ENCODE data around the gene GALK2. TPM values are rescaled to one million over a fixed set of nuclear protein-coding genes. Genes with fewer than 3 reads are reported as not detected.

The GALK2 gene
- total and polyA plus RNA-seq, 2 of the 4 experiments (the other 2 are of a cell fraction): 27.0 to 63.6 TPM

- Histone ChIP-seq H2BK120ac (ENCODE audit: low read depth, low read length) (no peak overlapping the region), H2AK9ac (replicated peaks; ENCODE audit: low read depth, low read length, poor library complexity) (no peak overlapping the region)
- WGBS, 2 experiments (ENCODE audit: extremely low coverage in 2 of 2, insufficient read length in 1 of 2): no CpG with 5 or more reads among the region's 2 CpGs
Measured at GRCh38 chr15:49315391-49315823, 145.4 kb downstream of the GALK2 start.

More at GRCh38 chr15:49315391-49315823, 145.4 kb downstream of the GALK2 start:
- Histone ChIP-seq H3K36me3 (ENCODE audit: control insufficient read depth, insufficient read depth, low read length) (peaks cover 10% of the 10 kb centered on the region), H3K4me3 (ENCODE audit: insufficient read depth, low read depth, low read length) (no peak overlapping the region), H2AK5ac (ENCODE audit: low read depth, low read length) (no peak overlapping the region), H2BK20ac (ENCODE audit: low read depth, low read length) (no peak overlapping the region), H4K20me1 (ENCODE audit: insufficient read depth, low read length) (peaks cover 4% of the 10 kb centered on the region; the same call in 1 of the 2 replicates), H3K18ac (ENCODE audit: low read depth, low read length) (no peak overlapping the region), H4K91ac (ENCODE audit: insufficient read depth, low read depth, low read length) (no peak overlapping the region), H3K79me1 (ENCODE audit: low read depth in 1 of 2, low read length in 2 of 2) (peaks cover 5 to 29% of the 10 kb centered on the region in 2 experiments), H3K9me1 (ENCODE audit: insufficient read depth, low read length) (peaks cover 11% of the 10 kb centered on the region), H3K9me3 (ENCODE audit: control insufficient read depth, insufficient read depth, low read length) (no peaks in the 10 kb centered on the region), H3K27ac (ENCODE audit: insufficient read depth, low read length) (no peak overlapping the region), H3K4ac (ENCODE audit: low read depth, low read length) (no peak overlapping the region), H4K8ac (ENCODE audit: low read depth in 2 of 2, low read length in 2 of 2) (no peak overlapping the region), H3K14ac (replicated peaks; ENCODE audit: low read depth, low read length) (no peak overlapping the region), H4K5ac (ENCODE audit: low read depth, low read length) (no peak overlapping the region), H3K23ac (ENCODE audit: low read depth, low read length) (no peak overlapping the region), H2BK5ac (ENCODE audit: low read depth, low read length, poor library complexity, severe bottlenecking) (no peak overlapping the region), H2BK15ac (ENCODE audit: low read depth, low read length) (no peak overlapping the region), H3K4me1 (ENCODE audit: control insufficient read depth, insufficient read depth, low read length) (peaks cover 6% of the 10 kb centered on the region), H2AFZ (replicated peaks; ENCODE audit: low read length, poor library complexity) (no peak overlapping the region), H3K4me2 (ENCODE audit: low read depth, low read length) (no peak overlapping the region), H3K56ac (ENCODE audit: extremely low read depth, insufficient read depth, low read length) (no peak overlapping the region), H3K27me3 (ENCODE audit: control insufficient read depth, insufficient read depth, low read length) (no peaks in the 10 kb centered on the region), H3K9ac (ENCODE audit: low read depth, low read length) (no peak overlapping the region)
- TF ChIP-seq MAFK (IDR thresholded peaks at IDR 0.05; ENCODE audit: low read depth, low read length): no peak
- TF ChIP-seq MAZ (IDR thresholded peaks at IDR 0.05; ENCODE audit: borderline replicate concordance, low read depth, low read length): no peak
- TF ChIP-seq RCOR1 (IDR thresholded peaks at IDR 0.05; ENCODE audit: insufficient replicate concordance, low read length): no peak
- no peak for TF ChIP-seq RFX5 (IDR thresholded peaks at IDR 0.05; ENCODE audit: low read depth, low read length)
- TF ChIP-seq RAD21 (IDR thresholded peaks at IDR 0.05; ENCODE audit: low read length): no peak
- TF ChIP-seq USF2 (IDR thresholded peaks at IDR 0.05; ENCODE audit: low read depth, low read length): no peak
- no peak for TF ChIP-seq MXI1 (IDR thresholded peaks at IDR 0.05; ENCODE audit: borderline replicate concordance, low read depth, low read length)
- dilution Hi-C loops (cut with HindIII; ENCODE audit: low sequenced_read_pairs, unreplicated experiment) (no loop called here), in situ Hi-C loops (cut with MboI; ENCODE audit: low sequenced_read_pairs) (no loop called here), intact Hi-C loops (cut with micrococcal nuclease) (no loop called here)
- no TSS peak for BruUV-seq (replicated peaks)
- ChIA-PET CTCF (no interaction called here), POLR2A (ENCODE audit: unreplicated experiment) (no interaction called here)
- DNase-seq (no peak), ATAC-seq (ENCODE audit: low read depth) (no peak)
